Measurements from ENCODE around the gene ZNF771.

The ZNF771 gene

GRCh38 chr16:30407102-30407803 lies at the start of gene ZNF771:
TSS of gene ZNF771 (plus strand) at chr16:30407606. CDS start at chr16:30408054, 448 bp downstream.
- DNase-seq, result peak; percentile 85

GRCh38 chr16:30357715-30358576 lies 49.5 kb upstream of the ZNF771 start:
- no peak for DNase-seq

- DNase-seq, result no peak
Observed at GRCh38 chr16:30358577-30358936, 48.8 kb upstream of the ZNF771 start.

- no peak for DNase-seq
Observed at GRCh38 chr16:30358990-30359870, 48.2 kb upstream of the ZNF771 start.

- no peak for DNase-seq
Observed at GRCh38 chr16:30359871-30360170, 47.6 kb upstream of the ZNF771 start.

- DNase-seq, result no peak
Observed at GRCh38 chr16:30361180-30361579, 46.2 kb upstream of the ZNF771 start.

GRCh38 chr16:30365200-30365599 lies 42.2 kb upstream of the ZNF771 start:
- DNase-seq, result no peak

GRCh38 chr16:30366511-30366910 lies 40.9 kb upstream of the ZNF771 start:
- no peak for DNase-seq

- DNase-seq, result no peak
Observed at GRCh38 chr16:30367349-30368009, 39.9 kb upstream of the ZNF771 start.

- DNase-seq, result no peak
Observed at GRCh38 chr16:30368122-30368791, 39.1 kb upstream of the ZNF771 start.

GRCh38 chr16:30368792-30369090 lies 38.7 kb upstream of the ZNF771 start:
- DNase-seq, result no peak

- DNase-seq, result no peak
Observed at GRCh38 chr16:30369091-30369937, 38.1 kb upstream of the ZNF771 start.

GRCh38 chr16:30369938-30370455 lies 37.4 kb upstream of the ZNF771 start:
- no peak for DNase-seq

- peak; percentile 100 for DNase-seq
Observed at GRCh38 chr16:30370456-30371247, 36.8 kb upstream of the ZNF771 start, which contains the start of gene TBC1D10B. TSS of gene TBC1D10B (minus strand) at chr16:30370494. CDS start at chr16:30370183, 311 bp downstream.

GRCh38 chr16:30371248-30371816 lies 36.1 kb upstream of the ZNF771 start:
- DNase-seq, result no peak

- no peak for DNase-seq
Observed at GRCh38 chr16:30372038-30372712, 35.2 kb upstream of the ZNF771 start.

- no peak for DNase-seq
Observed at GRCh38 chr16:30372725-30373124, 34.7 kb upstream of the ZNF771 start.

- no peak for DNase-seq
Observed at GRCh38 chr16:30374538-30374937, 32.9 kb upstream of the ZNF771 start, which contains the start of gene MYL11. TSS of gene MYL11 (plus strand) at chr16:30374802. CDS start at chr16:30374858, 56 bp downstream.

GRCh38 chr16:30375864-30376263 lies 31.5 kb upstream of the ZNF771 start:
- DNase-seq, result no peak

Data from NCI-H1092 (cell line).